Activated gamma-delta T cell (primary cell): ENCODE results near the gene RADIL.
"Not testable (repeated sequence)": the region's sequence is repeated elsewhere in the genome, so short reads cannot be mapped to it uniquely, and the experiment has no call there.

ENCODE experiments used
- DNase-seq: peaks from one replicate; lab custom pipeline; 2025; lab: John Stamatoyannopoulos, UW
- total RNA-seq, 2 donors: gene quantifications; one replicate each; lab custom pipeline; 2026; lab: John Stamatoyannopoulos, UW

Gene RADIL
- total RNA-seq: 0.36 to 0.92 reads per million in 2 donors

- peak; percentile 64 for DNase-seq
These were observed at the start of gene RADIL for GRCh38 chr7:4883372-4884144. TSS of gene RADIL (minus strand) at chr7:4883716. CDS start at chr7:4878139, 5,577 bp downstream.

DNA sequence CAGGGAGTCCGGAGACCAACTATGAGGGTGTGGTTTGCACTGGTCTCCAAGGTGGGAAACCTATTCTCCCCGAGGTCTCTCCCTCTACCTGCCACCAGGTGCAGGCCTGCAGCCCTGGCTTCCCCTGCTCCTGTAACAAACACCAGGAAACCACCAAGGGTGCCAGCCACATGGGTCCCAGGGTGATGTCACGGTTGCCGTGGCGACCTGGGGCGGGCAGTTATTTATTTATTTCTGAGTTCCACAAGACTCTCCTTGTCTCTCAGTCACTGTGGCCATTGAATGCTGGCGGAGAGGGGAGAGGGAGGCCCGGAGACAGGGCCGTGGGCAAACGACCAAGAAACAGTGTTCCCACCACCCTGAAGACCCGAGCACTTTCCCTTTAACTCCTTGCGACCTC, 48.4 kb upstream of the RADIL start:
- no peak for DNase-seq

- DNase-seq: no peak
These were observed 45.5 kb upstream of the RADIL start for GRCh38 chr7:4929005-4929404.

- DNase-seq: no peak
These were observed 44.9 kb upstream of the RADIL start for GRCh38 chr7:4928445-4928844.

DNA sequence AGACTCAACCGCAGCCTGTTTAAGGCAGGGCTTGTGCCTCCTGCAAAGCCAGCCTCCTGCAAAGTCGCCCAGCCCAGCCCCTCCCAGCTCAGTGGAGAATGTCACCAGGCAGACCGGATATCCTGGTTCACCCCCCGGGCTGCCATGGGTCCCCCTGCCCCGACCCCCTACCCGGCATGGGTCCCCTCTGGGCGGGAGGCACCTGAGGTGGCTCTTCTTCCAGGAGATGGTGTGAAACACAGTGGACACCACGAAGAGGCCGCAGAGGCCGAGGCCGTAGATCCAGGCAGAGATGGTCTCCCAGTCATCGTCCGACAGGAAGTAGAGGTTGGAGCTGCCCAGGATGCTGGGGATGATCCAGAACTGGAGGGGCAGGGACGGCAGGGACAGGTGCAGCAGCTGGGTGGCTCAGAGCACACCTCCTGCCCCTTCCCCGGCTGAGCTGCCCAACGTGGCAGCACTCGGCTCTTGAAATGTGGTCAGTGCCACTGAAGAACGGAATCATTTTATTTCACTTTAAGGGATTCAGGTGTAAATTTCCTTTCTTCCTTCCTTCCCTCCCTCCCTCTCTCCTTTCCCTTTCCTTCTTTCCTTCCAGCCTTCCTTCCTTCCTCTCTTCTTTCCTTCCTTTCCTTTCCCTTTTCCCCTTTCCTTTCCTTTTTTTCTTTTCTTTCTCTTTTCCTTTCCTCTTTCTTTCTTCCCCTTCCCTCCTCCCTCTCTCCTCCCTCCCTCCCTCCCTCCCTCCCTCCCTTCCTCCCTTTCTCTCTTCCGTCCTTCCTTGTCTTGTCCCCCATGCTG, 36.7 kb upstream of the RADIL start:
- DNase-seq: no peak

DNA sequence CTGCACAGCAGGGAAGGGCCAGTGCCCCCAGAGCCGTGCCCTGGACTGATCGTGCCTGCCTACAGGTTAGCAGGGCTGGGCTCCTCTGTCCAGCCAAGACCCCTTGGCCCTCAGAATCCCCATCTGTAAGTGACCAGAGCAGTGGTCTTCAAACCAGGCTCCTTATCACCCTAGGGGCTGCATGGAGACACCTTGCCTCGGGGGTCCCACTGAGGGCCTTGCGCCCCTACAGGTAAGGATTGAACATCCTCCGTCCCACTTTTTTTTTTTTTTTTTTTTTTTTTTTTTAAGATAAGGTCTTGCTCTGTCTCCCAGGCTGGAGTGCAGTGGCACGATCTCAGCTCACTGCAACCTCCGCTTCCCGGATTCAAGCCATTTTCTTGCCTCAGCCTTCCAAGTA, 32.6 kb upstream of the RADIL start:
- no peak for DNase-seq

DNA sequence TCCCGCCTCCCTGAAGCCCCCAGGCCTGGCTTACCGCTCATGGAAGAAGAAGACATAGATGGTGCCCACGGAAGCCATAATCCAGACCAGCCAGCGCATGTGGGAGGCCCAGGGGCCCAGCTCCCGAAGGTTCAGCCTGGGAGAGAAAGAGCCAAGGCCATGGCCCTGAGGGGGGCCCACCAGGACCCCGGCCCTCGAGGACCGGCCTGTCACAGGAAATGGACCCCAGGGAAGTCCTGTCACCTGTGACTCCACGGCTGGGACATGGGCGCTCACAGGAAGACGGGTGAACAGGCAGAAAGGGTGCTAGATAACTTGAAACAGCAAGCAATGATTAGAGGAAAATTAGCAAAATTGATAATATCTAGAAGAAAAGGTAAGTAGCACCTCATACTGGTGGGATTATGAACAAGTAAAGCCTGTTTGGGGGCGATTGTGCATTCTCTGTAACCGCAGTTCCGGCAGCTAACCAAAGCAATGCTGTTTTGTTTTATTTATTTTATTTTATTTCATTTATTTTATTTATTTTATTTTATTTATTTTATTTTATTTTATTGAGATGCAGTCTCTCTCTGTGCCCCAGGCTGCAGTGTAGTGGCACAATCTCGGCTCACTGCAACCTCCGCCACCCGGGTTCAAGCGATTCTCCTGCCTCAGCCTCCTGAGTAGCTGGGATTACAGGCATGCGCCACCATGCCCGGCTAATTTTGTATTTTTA, 27.8 kb upstream of the RADIL start:
- no peak for DNase-seq

DNA sequence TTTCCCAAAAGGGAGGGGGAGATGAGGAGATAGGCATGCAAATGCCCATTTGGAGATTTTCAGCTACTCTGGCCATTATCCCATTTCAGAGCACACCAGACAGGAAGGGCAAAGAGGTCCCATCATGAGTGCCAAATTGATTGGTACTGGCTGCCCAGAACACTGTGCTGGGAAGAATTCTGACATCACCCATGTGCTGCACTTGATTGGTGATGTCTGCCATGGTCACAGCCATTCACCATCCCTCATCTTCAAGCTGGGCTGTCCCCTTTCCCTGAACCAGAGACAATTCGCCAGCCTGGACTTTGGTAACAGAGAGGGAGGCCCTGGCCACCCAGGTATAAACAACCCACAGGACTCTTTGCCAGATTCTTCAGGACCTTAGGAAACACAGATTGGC, 23.2 kb upstream of the RADIL start:
- no peak for DNase-seq

DNA sequence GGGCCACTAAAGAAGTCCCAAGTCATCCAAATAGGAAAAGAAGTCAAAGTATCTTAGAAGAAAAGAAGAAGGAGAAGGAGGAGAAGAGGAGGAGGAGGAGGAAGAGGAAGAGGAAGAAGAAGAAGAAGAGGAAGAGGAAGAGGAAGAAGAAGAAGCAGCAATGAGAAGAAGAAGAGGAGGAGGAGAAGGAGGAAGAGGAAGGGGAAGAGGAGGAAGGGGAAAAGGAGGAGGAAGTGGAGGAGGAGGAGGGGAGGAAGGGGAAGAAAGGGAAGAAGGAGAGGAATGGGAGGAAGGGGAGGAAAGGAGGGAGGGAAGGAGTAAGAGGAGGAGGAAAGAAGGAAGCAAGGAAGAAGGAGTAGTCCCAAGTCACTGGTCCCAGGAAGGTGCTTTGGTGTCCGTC, 21.7 kb upstream of the RADIL start:
- no peak for DNase-seq

DNA sequence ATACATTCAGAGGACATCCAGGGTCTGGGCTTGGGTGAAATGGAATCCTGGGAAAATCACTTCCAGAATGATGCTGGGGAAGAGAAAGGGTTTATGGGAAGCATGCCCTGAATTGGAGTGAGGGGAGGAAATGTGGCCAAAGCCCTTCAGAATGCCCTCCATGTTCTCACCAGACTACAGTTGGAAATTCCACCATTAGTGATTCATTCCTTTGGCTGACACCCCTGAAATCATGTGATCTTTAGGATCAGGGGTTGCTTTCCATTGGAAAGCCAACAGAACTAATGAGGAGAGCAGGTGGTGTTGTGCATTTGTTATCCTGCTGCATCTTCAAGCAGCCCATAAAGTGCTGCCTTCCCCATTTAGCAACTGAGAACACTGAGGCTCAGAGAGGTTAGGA, 20.8 kb upstream of the RADIL start:
- no peak for DNase-seq

GRCh38 chr7:4895766-4896165, 12.2 kb upstream of the RADIL start:
- no peak for DNase-seq

DNA sequence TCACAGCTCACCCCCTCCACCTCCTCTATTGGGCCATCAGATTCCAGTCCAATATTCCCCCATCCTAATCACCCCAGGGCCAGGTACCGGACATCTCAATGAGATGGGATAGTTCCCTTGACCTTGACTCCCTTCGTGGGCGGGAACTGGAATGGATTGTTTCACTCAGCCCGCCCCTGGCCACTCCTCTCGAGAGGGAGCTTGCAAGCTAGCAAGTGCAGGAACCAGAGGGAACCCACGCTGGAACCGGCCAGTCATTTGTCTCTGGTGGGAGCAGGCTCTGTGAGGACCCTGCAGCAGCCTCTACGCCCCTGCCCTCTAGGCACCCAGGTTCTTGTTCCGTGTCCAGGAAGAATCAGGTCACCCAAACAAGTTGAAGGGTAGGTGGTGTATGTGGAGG, 11.0 kb upstream of the RADIL start:
- no peak for DNase-seq

- DNase-seq: no peak
These were observed 10.5 kb upstream of the RADIL start for GRCh38 chr7:4893929-4894475.

- not testable (repeated sequence) for DNase-seq
These were observed 9.7 kb upstream of the RADIL start for GRCh38 chr7:4893188-4893587.

DNA sequence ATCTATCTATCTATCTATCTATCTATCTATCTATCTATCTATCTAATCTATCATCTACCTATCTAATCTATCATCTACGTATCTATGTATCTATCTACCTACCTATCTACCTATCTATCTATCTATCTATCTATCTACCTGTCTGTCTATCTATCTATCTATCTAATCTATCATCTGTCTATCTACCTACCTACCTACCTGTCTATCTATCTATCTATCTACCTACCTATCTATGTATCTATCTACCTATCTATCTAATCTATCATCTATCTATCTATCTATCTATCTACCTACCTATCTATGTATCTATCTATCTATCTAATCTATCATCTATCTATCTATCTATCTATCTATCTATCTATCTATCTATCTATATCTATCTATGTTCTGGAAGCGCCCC, 8.0 kb upstream of the RADIL start:
- DNase-seq: not testable (repeated sequence)

- DNase-seq: no peak
These were observed 6.2 kb upstream of the RADIL start for GRCh38 chr7:4889682-4890081.

- no peak for DNase-seq
These were observed 4.6 kb upstream of the RADIL start for GRCh38 chr7:4888161-4888560.

GRCh38 chr7:4886671-4887070, 3.2 kb upstream of the RADIL start:
- DNase-seq: no peak

DNA sequence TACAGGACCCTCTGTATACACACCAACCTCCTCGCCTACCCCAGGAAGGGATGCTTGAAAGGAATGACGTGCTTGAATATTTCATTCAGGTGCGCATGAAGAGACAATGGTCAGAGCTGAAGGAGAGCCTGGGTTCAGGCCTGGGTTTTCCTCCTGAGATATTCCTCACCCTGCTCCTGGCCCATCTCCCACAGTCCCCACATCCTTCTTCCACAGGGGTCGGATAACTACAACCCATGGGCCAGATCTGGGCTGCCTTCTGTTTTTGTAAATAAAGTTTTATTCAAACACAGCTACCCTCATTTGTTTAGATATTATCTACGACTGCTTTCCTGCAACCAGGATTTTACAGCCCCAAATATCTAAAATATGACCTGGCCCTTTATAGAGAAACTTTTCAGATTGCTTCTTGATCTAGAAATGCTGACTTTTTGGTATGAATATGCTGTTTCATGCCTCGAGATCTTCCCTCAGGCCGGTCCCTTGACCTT, 1.8 kb upstream of the RADIL start:
- DNase-seq: no peak

GRCh38 chr7:4884164-4884563, 648 bp upstream of the RADIL start:
- no peak for DNase-seq

DNA sequence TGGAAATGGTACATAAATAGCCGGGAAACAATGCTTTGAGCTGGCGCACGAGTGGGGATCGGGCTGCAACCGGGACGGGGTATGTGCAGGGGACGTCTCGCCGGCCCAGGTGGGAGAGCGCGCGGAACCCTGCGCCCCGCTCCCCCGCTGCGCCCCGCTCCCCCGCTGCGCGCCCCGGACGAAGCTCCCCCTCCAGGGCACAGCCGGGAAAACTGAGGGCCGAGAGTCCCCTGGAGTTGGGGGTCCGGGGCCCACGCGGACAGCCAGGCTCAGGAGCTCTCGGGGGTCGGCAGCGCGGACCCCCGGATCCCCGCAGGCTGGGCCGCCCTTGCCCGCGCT, 514 bp downstream of the RADIL start:
- no peak for DNase-seq
